Suppressor macrophage treated with lipopolysaccharide for 4 hours (primary cell): ENCODE data around the gene OR5AU1.
"Not testable (repeated sequence)": the region's sequence is repeated elsewhere in the genome, so short reads cannot be mapped to it uniquely, and the experiment has no call there.

Source experiments
- DNase-seq: peaks from one replicate; pipeline ENCODE4 v3.0.0-alpha.2; 2020

OR5AU1 gene

DNA sequence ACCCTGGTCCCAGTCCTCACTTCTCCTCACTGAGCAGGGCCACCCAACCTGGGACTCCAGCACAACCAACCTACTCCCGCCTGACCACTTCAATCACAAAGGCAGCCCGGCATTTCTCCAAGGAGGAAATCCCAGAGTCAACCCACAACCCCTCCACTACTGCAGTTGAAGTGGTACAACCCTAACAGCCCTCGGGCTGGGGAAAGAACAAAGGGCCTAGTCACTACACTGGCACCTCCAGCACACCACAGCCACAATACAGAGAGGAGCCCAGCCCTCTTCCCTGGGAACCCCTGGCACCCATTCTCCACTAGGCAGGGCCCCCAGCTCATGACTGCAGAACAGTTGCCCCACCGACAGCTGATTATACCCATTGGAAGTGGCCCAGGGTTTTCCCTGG is 13.7 kb upstream of the OR5AU1 start:
- DNase-seq: no peak

DNA sequence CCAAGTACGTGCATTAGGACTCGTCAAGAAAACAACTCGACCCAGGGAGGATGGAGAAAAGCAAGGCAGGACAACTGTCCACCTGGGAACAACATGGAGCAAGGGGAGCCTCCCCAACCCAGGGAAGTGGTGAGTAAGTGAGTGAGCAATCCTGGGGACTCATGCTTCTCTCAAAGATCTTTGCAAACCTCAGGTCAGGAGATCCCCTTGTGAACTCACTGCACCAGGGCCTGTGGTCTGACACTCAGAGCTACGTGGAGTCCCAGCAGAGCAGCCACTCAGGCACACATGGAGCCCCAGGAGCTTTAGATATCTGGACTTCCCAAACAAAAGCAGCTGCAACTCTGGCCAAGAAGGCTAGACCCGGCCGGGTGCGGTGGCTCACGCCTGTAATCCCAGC is 12.2 kb upstream of the OR5AU1 start:
- DNase-seq: no peak

DNA sequence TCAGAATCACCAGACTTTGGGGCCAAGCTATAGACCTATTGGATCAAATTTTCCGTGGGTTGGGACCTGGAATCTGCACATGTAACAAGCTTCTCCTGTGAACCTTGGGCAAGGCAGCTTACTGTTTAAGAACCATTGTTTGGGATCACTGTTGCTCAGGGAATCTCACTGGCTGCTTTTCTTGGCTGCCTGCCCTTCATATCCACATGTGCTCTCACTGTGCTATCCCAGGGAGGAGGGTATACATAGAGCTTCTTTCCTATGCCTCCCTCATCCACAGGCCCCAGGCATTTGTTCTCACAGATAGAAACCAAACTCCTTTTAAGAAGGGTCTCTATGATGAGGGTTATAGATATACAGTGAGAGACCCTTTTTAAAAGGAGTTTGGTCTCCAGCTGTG is 9.8 kb upstream of the OR5AU1 start:
- not testable (repeated sequence) for DNase-seq

DNA sequence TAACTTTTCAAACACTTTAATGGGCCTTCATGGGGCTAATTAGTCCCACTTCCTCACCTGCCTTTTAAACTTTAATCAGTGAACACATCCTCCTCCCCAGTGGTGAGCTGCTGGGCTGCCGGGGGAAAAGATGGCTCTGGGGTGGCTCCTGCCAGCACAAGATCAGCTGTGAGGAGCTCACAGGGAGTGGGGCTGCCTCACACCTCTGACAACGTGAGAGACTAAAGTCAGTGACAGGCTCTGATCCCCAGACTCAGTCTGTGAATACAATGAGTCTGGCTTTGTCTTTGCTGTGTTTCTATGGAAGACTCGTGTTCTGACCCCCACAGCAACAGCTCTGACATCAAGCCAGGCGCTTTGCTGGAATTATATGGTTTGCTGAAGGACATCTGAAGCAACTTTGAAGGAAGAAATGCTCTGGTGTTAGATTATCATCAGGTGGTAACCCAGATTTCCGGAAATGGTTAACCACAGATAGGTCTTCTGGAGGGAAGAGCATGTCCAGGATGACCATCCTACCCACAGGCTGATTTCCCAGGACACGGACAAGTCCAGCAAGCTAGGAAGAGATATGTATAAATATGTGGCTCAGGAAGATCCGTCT is 9.2 kb upstream of the OR5AU1 start:
- not testable (repeated sequence) for DNase-seq

DNA sequence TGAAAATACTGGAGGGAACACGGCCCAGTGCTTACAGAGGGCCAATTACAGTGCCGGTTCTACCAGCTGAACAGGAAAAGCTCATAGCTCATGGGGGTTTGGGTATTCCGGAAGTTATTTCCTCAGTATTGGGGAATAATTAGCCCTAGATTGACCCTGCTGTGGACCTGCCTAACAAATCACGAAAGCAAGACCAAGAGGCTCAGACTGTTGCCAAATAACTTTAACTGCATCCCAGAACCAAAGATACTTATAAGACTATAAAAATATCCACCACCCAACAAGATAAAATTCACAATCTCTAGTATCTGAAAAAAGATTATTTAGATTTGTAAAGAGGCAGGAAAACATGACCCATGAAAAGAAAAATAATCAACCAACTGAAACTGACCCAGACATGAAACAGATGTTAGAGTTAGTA is 8.0 kb upstream of the OR5AU1 start:
- DNase-seq: no peak

DNA sequence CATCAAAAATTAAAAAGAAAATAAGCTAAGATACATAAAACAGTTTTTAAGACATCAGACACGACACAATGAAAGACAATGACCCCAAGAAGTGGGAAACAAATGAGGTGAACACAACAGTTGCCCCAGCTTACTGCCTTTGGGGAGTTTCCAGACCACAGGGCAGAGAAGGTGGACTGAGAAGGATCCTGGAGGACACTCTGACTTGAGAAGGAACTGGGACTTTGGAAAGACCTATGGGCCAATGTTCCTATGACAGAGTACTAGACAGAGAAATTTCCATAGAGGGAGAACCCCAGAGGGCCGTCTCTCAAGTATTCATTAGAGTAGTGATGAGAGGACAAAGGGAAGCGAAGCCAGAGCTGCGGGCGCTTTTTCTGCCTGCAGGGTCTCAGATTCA is 6.2 kb upstream of the OR5AU1 start:
- no peak for DNase-seq

DNA sequence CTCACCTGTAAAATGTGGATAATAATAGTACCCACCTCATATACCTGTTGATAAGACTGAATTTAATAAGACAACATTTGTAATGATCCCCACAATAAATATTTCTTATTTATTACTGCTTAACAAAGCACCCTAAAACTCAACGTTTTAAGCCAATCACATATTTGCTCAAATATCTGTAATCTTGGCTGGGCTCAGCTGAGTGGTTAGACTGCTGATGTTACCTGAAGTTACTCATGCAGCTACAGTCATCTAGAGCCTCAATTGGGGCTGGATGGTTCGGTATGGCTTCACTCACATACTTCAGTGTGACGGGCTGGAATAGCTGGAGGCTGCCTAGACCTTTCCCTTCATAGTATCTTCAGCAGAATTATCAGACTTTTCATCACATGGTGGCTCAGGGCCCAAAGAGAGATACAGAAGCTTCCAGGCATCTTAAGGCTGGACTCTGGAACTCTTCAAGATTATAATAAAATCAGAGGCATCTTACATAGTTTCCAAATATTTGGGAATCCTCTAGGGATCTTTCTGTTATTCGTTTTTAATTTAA is 4.3 kb upstream of the OR5AU1 start:
- DNase-seq: no peak

DNA sequence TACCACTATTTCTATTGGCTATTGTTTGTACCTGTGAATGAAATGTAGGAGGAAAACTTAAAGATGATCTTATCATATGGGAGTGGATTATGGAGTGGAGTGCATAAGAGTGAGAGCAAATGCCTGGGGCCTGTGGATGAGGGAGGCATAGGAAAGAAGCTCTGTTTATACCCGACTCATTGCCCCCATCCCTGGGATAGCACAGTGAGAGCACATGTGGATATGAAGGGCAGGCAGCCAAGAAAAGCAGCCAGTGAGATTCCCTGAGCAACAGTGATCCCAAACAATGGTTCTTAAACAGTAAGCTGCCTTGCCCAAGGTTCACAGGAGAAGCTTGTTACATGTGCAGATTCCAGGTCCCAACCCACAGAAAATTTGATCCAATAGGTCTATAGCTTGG is 2.3 kb upstream of the OR5AU1 start:
- not testable (repeated sequence) for DNase-seq

DNA sequence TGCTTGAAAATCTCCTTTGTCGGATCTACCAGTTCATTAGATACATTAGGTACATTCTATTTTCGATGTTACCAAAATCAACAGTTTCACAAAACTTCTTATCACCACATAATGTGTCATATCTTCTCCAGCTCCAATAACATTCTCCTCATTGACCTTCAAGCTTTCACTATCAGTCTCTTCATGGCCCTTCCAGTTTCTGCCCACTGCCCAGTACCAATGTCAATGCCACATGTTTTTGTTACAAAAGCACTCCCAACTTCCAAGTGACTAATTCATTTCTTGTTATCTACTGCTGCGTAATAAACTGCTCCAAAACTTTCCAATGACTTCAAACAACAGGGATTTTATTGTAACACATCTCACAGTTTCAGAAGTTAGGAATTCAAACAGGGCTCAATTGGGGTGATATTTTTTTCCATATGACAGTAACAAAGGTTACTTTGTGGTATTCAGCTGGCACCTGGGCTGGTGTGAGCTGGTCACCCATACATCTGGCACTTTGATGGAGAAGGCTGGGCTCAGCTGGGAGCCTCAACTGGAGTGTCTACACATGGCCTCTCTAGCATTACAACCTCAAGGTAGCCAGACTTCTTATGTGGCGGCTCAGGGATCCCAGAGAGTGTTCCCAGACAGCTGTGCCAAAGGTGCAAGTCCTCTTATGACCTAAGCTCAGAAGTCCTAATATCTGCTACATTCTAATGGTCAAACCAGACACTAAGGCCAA is 6.1 kb downstream of the OR5AU1 start:
- no peak for DNase-seq

DNA sequence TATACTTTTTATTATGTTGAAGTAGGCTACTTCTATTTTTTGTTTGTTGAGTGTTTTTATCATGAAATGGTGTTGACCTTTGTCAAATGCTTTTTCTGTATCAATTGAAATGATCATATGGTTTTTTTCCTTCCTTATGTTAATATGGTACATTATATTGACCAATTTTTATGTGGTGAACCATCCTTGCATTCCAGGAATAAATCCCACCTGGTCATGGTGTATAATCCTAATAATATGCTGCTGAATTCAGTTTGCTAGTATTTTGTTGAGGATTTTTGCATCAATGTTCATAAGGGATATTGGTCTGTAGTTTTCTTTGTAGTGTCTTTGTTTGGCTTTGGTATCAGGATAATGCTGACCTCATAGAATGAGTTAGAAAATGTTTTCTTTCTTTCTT is 10.4 kb downstream of the OR5AU1 start:
- no peak for DNase-seq

DNA sequence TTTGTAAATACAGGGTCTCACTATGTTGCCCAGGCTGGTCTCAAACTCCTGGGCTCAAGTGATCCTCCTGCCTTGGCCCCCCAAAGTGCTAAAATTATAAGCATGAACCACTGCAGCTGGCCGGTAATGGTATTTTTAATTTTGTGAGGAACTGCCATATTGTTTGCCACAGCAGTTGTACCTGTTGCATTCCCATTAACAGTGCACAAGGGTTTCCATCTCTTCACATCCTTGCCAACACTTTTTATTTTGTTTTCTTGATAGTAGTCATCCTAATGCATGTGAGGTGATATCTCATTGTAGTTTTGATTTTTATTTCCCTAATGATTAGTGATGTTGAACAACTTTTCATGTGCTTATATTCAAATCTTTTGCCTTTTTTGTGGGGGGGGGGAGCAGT is 13.5 kb downstream of the OR5AU1 start:
- no peak for DNase-seq

DNA sequence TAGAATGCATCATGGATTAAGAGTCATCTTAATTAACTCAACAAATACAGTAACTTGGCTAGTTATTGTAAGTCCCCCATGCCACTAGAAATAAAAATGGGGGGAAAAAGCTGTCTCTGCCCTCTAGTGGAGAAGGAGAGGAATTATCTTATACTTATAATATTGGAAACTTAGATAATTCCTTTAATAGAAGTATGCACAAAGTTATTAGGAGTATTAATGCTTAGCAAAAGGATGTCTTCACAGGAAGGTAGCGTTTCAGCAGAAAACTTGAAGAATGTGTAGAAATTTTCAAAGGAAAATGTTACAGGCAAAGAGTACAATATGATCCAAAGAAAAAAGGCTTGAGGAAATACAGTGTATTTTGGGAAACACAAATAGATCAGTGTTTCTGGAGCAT is 19.8 kb downstream of the OR5AU1 start:
- DNase-seq: peak; percentile 20

DNA sequence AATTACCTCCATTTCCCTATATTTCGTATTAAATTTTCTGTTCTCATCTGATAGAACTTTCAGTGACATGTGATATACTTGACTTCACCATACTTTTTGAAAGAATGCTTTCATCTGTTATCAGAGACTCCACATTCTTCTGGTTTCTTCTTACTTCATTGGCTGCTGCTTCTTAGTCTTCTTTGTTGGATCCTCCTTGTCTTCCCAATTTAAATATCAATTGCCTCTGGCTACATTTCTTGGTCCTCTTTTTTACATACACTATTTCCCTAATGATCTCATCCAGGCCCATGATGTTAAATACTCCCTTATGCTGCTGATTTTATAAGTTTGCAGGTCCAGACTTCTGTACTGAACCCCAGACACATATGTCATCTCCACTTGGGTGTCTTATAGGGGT is 22.0 kb downstream of the OR5AU1 start:
- DNase-seq: no peak

DNA sequence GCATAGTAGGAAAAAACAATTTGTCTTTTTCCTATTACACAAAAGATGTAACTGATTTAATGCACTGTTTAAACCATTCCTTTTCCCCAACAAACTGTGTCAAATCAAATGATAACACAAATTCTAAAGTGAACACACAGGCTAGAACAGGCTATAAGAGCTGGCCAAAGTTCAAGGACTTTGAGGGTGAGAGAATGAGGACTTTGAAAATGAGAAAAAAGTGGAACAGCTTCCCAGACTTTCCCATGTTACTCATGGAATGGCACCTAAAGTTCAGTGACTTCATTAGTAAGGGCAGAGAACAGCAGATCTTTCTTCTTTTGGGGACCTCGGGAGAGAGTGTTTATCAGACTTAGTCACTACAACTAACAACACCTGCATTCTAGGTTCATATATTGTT is 32.4 kb downstream of the OR5AU1 start:
- no peak for DNase-seq

DNA sequence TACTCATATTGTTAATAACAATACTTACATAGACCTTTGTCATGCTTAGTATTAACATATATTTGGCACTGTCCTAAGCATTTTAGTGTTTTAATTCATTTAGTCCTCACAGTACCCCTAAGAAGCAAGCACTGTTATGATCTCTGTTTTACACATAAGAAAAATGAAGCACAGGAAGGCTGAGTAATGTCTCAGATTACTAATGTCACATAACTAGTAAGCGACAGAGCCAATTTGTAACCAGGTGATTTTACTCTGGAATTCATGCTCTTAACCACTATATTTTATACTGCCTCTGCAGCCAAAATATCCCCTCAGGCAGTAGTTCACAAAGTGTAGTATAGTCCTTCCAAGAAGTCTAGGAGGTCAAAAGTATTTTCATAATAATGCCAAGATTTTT is 34.7 kb downstream of the OR5AU1 start:
- DNase-seq: no peak

DNA sequence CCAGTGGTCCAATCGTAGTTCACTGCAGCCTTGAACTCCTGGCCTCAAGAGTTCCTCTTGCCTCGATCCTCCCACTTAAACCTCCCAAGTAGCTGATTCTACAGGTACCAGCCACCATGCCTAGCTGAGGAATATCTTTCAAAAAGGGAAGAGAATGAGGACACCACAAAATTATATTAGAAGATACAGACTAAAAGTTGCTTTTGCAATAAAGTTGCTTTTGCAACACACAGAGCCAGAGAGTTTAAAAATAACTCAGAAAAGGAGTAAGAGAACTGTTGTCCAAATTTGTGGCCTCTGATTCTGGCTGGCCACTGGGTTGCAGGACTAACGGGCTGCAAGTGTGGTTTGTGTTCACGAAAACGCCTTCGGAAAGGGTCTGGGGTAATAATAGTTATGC is 35.2 kb downstream of the OR5AU1 start:
- no peak for DNase-seq

DNA sequence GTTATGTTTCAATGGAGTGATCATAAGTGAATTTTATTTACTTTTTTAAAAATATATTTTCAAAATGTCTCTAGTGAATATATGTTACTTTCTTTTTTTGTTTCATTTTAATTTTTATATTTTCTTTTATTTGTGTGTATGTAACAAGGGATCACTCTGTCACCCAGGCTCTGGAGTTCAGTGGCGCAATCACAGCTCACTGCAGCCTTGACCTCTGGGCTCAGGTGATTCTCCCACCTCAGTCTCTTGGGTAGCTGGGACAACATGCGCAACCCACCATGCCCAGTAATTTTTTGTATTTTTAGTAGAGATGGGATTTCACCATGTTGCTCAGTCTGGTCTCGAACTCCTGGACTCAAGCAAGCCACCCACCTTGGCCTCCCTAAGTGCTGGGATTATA is 36.9 kb downstream of the OR5AU1 start:
- no peak for DNase-seq

DNA sequence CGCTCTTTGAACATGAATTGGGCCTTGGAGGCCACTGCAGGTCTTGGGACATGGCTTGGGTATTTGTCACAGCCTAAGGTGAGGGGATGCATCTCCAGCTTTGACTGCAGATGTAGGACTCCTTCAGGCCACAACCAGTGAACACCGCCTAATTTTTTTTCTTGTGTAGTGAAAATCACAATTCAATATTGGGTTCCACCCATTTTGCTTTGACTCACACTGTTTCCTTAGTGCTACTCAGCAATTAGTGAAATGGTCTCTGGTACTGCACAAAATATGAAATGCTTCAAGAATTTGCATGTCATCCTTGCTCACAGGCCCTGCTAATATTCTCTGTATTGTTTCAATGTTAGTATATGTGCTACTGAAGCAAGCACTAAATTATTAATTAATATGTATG is 42.5 kb downstream of the OR5AU1 start:
- DNase-seq: no peak

DNA sequence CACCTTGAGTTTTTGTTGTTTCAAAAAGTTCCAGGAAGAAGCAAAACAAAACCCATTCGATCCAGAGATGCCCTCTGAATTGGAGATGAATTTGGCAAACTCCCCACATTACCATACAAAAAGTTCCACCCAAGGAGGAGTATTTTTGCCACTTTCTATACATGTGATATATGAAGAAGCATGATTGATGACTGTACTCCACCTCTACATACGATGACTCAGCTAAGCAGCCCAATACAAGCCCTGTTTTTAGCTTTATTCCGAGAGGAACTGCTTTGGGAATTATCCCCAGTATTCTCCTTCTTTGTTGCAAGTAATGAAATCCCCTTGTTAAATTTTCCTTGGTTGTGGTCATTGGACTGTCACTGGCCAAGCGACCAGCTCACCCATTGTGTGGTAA is 43.6 kb downstream of the OR5AU1 start:
- DNase-seq: no peak

DNA sequence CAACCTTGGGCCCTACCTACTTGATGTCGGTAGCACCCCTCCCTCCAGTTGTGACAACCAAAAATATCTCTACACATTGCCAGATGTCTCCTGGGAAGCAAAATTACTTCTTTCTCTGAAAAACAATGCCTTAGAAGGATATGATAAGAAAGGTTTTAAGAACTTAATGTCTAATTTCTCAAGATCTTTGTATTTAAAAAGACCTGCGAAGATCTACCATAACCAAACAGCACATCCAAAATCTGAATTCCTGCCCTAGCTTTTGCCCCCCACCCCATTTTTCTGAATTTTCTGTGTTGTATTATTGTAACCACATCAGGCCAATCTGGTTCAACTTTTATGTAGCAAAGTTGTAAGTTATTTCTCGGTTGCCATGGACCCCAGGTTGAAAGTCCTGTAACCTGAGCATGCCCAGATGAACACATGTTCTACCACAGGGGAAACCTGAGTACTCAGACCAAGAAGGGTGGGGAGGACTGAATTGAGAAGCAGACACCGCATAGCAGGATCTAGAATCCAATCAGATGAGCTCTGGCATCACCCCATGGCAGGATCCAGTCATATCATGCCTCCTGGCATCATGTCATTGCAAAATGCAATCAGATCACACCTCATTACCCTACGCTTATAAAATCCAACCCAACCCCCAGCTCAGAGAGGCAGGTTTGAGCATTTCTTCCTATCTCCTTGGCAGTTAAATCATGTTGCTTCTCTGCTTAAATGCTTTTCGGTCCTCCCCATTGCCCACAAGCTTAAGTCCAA is 46.3 kb downstream of the OR5AU1 start:
- no peak for DNase-seq

DNA sequence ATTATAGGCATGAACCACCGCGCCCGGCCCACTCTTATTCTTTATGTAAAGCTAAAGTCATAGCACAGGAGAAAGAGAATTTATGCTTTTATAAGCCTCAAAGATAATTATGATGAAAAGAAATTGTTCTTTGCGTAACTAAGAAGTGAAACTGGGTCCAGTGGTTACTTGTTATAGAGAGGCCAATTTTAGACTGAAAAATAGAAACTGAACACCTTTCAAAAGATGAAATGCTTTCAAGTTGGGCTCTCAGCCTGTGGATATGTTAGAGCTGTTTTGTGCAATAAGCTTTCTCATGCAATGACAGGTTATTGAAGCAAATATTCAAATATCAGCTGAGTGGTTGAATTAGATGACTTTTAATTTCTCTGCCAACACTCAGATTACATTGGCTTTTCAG is 47.1 kb downstream of the OR5AU1 start:
- no peak for DNase-seq

DNA sequence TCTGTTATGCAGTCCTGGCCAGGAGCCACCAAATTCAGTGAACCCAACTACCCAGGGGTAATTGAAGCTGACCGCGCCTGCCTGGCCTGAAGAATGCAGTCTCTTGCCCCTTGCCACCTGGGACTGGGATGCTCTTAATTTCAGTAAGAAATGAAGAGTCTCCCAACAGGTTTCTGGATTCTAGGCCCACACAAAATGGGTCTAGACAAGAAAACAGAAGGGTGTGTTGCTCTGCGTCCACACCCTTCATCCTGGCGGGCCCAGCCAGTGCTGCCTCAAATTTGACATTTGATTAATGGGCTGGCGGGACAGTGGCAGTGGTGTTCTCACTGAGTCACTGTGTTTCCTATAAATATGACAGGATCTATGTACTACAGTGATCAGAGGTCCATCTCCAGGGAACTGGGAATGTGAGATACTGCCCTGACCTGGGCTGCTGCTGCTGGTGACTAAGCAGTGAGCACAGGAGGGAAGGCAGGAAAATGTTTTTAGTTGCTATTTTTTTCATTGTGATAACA is 48.5 kb downstream of the OR5AU1 start:
- peak; percentile 23 for DNase-seq

DNA sequence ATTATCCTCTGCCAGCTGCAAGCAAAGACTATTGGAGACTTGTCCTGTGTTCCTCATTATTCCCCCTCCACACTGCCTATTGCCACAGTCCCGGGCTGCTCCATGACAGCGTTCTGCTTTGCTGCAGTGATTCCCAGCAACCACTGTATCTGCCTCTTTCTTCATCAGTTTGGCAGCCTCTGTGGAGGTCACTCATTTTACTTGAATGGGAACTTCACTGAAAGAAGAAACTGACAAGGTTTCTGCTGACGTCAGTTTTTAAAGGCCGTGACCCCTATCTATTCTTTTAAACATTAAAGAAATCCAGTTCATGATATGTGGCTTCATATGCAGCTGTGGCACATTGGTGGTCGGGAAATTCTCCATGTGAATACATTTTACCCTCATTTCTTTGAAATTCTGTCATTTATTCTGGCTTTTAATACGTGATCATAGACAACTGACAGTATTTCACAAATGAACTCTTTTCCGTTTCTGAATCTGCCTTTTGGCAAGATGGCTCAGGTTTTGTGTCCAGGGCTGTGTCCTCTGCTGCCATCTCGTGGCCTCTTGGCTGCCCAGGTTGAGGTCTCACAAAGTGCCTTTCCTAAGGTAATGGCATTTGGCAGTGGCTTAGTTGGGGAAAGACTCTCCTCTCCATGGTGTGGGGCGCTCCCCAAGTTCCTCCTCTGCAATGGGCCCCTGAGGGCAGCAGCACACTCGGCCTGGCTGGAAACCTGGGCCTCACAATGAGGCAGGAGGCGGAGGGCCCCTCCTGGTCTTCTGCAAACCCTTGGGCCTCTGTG is 49.2 kb downstream of the OR5AU1 start:
- peak; percentile 78 for DNase-seq
